Dendritic cell treated with granulocyte-macrophage colony-stimulating factor and Interleukin-4, amounts not matched to agents 40 ng/mL and 50 ng/mL, for 4 days (primary cell): ENCODE results near the gene PCDHB5.
"Not testable (repeated sequence)": the region's sequence is repeated elsewhere in the genome, so short reads cannot be mapped to it uniquely, and the experiment has no call there.

Source experiments
- H3K27ac Mint-ChIP-seq: one replicate; pipeline ENCODE4 v1.8.0; 2022; ENCODE audit warnings: mild to moderate bottlenecking, mixed read lengths
- H3K27me3 Mint-ChIP-seq: one replicate; pipeline ENCODE4 v1.8.0; 2022; ENCODE audit warnings: mild to moderate bottlenecking, mixed read lengths
- H3K36me3 Mint-ChIP-seq: one replicate; pipeline ENCODE4 v1.8.0; 2022; ENCODE audit warnings: low read depth, mixed read lengths
- H3K4me1 Mint-ChIP-seq: one replicate; pipeline ENCODE4 v1.8.0; 2022; ENCODE audit warnings: low read depth, mixed read lengths
- H3K4me3 Mint-ChIP-seq: one replicate; pipeline ENCODE4 v1.8.0; 2022; ENCODE audit warnings: mild to moderate bottlenecking, moderate library complexity, mixed read lengths
- H3K9me3 Mint-ChIP-seq: one replicate; pipeline ENCODE4 v1.8.0; 2022; ENCODE audit warnings: mixed read lengths
- intact Hi-C: fragments of 100-400 bp; cut with micrococcal nuclease; formaldehyde crosslinking; loops from one replicate; pipeline ENCODE4 v1.15.0; 2022

PCDHB5 gene

GRCh38 chr5:141135030-141135717, at the start of gene PCDHB5:
Gene PCDHB5 (plus strand): TSS chr5:141135206. CDS start chr5:141135435, 229 bp downstream.
- H3K9me3 Mint-ChIP-seq, result peaks cover 47% of the 10 kb centered on the region
- no peak within 1 kb of the TSS for H3K27ac Mint-ChIP-seq
- intact Hi-C loops, result no loop called here
- H3K27me3 Mint-ChIP-seq, result peaks cover 16% of the 10 kb centered on the region
- no peaks in the 10 kb centered on the region for H3K4me1 Mint-ChIP-seq
- H3K36me3 Mint-ChIP-seq, result no peaks in the 10 kb centered on the region
- no peak within 1 kb of the TSS for H3K4me3 Mint-ChIP-seq

DNA sequence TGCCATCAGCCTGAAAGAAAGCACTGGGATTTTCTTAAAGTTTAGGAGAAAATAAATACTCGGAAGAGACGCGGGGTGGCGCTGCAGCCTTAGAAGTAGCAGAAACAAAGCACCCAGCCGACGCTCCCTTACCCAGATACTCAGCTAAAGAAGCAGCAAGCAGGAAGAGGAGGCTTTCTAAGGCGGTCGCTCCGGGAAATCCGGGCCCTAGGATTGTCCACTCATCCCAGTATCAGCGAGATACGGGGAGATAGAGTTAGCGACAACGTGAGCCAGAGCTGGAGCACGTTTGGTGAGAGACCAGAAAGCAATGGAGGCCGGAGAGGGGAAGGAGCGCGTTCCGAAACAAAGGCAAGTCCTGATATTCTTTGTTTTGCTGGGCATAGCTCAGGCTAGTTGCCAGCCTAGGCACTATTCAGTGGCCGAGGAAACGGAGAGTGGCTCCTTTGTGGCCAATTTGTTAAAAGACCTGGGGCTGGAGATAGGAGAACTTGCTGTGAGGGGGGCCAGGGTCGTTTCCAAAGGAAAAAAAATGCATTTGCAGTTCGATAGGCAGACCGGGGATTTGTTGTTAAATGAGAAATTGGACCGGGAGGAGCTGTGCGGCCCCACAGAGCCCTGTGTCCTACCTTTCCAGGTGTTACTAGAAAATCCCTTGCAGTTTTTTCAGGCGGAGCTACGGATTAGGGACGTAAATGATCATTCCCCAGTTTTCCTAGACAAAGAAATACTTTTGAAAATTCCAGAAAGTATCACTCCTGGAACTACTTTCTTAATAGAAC, 40.3 kb upstream of the PCDHB5 start, which contains the start of gene PCDHB2:
TSS of gene PCDHB2 (plus strand) at position 135 of the 782 bp plus-strand sequence. CDS start at position 311, 176 bp downstream.
- H3K27ac Mint-ChIP-seq, result no peak within 1 kb of the TSS
- intact Hi-C loops, result no loop called here
- no peak within 1 kb of the TSS for H3K4me3 Mint-ChIP-seq
- H3K36me3 Mint-ChIP-seq, result no peaks in the 10 kb centered on the region
- H3K27me3 Mint-ChIP-seq, result peaks cover 21% of the 10 kb centered on the region
- H3K4me1 Mint-ChIP-seq, result no peaks in the 10 kb centered on the region
- H3K9me3 Mint-ChIP-seq, result peaks cover 50% of the 10 kb centered on the region

DNA sequence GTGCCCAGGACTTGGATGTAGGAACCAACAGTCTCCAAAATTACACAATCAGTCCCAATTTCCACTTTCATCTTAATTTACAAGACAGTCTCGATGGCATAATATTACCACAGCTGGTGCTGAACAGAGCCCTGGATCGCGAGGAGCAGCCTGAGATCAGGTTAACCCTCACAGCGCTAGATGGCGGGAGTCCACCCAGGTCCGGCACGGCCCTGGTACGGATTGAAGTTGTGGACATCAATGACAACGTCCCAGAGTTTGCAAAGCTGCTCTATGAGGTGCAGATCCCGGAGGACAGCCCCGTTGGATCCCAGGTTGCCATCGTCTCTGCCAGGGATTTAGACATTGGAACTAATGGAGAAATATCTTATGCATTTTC, 39.8 kb upstream of the PCDHB5 start:
- intact Hi-C loops, result no loop called here
- no peak overlapping the region for H3K4me3 Mint-ChIP-seq
- no peak overlapping the region for H3K27ac Mint-ChIP-seq
- H3K27me3 Mint-ChIP-seq, result peaks cover 21% of the 10 kb centered on the region
- peaks cover 56% of the 10 kb centered on the region for H3K9me3 Mint-ChIP-seq
- no peaks in the 10 kb centered on the region for H3K4me1 Mint-ChIP-seq
- no peaks in the 10 kb centered on the region for H3K36me3 Mint-ChIP-seq

DNA sequence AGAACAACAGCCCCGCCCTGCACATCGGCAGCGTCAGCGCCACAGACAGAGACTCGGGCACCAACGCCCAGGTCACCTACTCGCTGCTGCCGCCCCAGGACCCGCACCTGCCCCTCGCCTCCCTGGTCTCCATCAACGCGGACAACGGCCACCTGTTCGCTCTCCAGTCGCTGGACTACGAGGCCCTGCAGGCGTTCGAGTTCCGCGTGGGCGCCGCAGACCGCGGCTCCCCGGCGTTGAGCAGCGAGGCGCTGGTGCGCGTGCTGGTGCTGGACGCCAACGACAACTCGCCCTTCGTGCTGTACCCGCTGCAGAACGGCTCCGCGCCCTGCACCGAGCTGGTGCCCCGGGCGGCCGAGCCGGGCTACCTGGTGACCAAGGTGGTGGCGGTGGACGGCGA, 38.8 kb upstream of the PCDHB5 start:
- intact Hi-C loops, H3K4me1 Mint-ChIP-seq, H3K36me3 Mint-ChIP-seq, H3K4me3 Mint-ChIP-seq, H3K27ac Mint-ChIP-seq: not testable (repeated sequence)
- Mint-ChIP-seq H3K27me3 (peaks cover 21% of the 10 kb centered on the region), H3K9me3 (peaks cover 66% of the 10 kb centered on the region)

GRCh38 chr5:141096586-141096985, 38.4 kb upstream of the PCDHB5 start:
- intact Hi-C loops, H3K36me3 Mint-ChIP-seq, H3K27ac Mint-ChIP-seq, H3K4me3 Mint-ChIP-seq, H3K4me1 Mint-ChIP-seq: not testable (repeated sequence)
- peaks cover 21% of the 10 kb centered on the region for H3K27me3 Mint-ChIP-seq
- H3K9me3 Mint-ChIP-seq, result peaks cover 70% of the 10 kb centered on the region

DNA sequence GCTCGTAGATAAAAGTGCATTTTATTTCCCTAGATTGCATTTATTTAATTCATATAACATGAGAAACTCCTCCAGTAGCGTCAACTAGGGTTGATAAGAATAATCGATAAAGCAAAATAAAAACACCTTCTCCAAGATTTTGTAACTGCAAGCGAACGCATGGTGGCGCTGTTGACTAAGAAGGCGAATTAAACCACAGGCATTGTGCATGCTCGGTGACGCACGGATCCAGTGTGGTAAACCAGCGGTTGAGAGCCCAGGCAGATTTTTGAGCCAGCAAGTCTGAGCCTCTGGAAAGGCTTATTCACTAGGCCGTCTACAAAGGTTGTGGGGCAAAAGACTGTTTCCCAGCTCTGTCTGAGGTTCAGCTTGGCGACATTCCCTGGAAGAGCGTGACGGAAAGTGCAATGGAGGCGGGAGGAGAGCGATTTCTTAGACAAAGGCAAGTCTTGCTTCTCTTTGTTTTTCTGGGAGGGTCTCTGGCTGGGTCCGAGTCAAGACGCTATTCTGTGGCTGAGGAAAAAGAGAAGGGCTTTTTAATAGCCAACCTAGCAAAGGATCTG, 34.7 kb upstream of the PCDHB5 start, which contains the start of gene PCDHB3:
TSS of gene PCDHB3 (plus strand) at position 231 of the 563 bp plus-strand sequence. CDS start at position 408, 177 bp downstream.
- Mint-ChIP-seq H3K36me3 (no peaks in the 10 kb centered on the region), H3K9me3 (peaks cover 44% of the 10 kb centered on the region), H3K27ac (no peak within 1 kb of the TSS), H3K4me1 (no peaks in the 10 kb centered on the region), H3K4me3 (no peak within 1 kb of the TSS), H3K27me3 (peaks cover 10% of the 10 kb centered on the region)
- intact Hi-C loops, result no loop called here

DNA sequence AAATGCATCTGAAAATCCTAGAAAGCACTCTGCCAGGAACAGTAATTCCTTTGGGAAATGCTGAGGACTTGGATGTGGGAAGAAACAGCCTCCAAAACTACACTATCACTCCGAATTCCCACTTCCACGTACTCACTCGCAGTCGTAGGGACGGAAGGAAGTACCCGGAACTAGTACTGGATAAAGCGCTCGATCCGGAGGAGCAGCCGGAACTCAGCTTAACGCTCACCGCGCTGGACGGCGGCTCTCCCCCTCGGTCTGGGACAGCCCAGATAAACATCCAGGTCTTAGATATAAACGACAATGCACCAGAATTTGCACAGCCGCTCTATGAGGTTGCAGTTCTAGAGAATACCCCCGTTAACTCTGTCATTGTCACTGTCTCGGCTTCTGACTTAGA, 33.9 kb upstream of the PCDHB5 start:
- H3K27me3 Mint-ChIP-seq, result peaks cover 6% of the 10 kb centered on the region
- H3K27ac Mint-ChIP-seq, result no peak overlapping the region
- H3K4me1 Mint-ChIP-seq, result no peaks in the 10 kb centered on the region
- H3K4me3 Mint-ChIP-seq, result no peak overlapping the region
- H3K36me3 Mint-ChIP-seq, result no peaks in the 10 kb centered on the region
- peaks cover 37% of the 10 kb centered on the region for H3K9me3 Mint-ChIP-seq
- intact Hi-C loops, result no loop called here

- H3K4me3 Mint-ChIP-seq, H3K27me3 Mint-ChIP-seq, H3K27ac Mint-ChIP-seq, H3K36me3 Mint-ChIP-seq, H3K4me1 Mint-ChIP-seq, intact Hi-C loops: not testable (repeated sequence)
- H3K9me3 Mint-ChIP-seq, result peaks cover 37% of the 10 kb centered on the region
Observed at GRCh38 chr5:141102070-141102469, 32.9 kb upstream of the PCDHB5 start.

- H3K27ac Mint-ChIP-seq, H3K4me1 Mint-ChIP-seq, intact Hi-C loops, H3K27me3 Mint-ChIP-seq, H3K36me3 Mint-ChIP-seq, H3K4me3 Mint-ChIP-seq: not testable (repeated sequence)
- peaks cover 41% of the 10 kb centered on the region for H3K9me3 Mint-ChIP-seq
Observed at GRCh38 chr5:141102471-141102870, 32.5 kb upstream of the PCDHB5 start.

DNA sequence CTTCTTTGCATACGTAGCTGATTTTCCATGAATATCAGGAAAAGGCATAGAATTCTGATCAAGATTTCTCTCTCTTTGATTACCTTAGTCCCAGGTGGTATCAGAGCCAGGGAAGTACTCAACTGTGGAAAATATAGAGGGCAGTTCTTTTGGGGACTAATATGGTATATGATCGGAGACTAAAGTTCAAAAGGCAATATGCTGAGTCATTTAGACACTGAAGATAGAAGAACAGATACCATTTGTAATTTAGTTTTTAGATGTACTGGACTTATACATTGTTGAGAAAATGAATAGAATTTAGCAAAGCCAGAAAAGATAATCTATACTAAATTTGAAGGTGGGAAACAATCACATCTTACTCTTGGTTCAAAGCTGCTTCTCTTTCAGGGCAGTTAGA, 29.7 kb upstream of the PCDHB5 start:
- no peaks in the 10 kb centered on the region for H3K4me1 Mint-ChIP-seq
- no peak overlapping the region for H3K4me3 Mint-ChIP-seq
- H3K9me3 Mint-ChIP-seq, result peaks cover 48% of the 10 kb centered on the region
- H3K27me3 Mint-ChIP-seq, result peaks cover 2% of the 10 kb centered on the region
- intact Hi-C loops, result no loop called here
- no peak overlapping the region for H3K27ac Mint-ChIP-seq
- no peaks in the 10 kb centered on the region for H3K36me3 Mint-ChIP-seq

GRCh38 chr5:141119250-141119649, 15.8 kb upstream of the PCDHB5 start:
- Mint-ChIP-seq H3K9me3 (peaks cover 52% of the 10 kb centered on the region), H3K27ac (no peak overlapping the region), H3K36me3 (no peaks in the 10 kb centered on the region), H3K27me3 (peaks cover 9% of the 10 kb centered on the region), H3K4me3 (no peak overlapping the region), H3K4me1 (no peaks in the 10 kb centered on the region)
- intact Hi-C loops, result no loop called here

- no peaks in the 10 kb centered on the region for H3K36me3 Mint-ChIP-seq
- H3K9me3 Mint-ChIP-seq, result peaks cover 29% of the 10 kb centered on the region
- H3K4me1 Mint-ChIP-seq, result no peaks in the 10 kb centered on the region
- intact Hi-C loops, result no loop called here
- H3K4me3 Mint-ChIP-seq, result no peak within 1 kb of the TSS
- H3K27ac Mint-ChIP-seq, result no peak within 1 kb of the TSS
- peaks cover 9% of the 10 kb centered on the region for H3K27me3 Mint-ChIP-seq
Observed at GRCh38 chr5:141121563-141121962, 13.4 kb upstream of the PCDHB5 start, which contains the start of gene PCDHB4. Gene PCDHB4 (plus strand): TSS chr5:141121818. CDS start chr5:141121999, 181 bp downstream.

DNA sequence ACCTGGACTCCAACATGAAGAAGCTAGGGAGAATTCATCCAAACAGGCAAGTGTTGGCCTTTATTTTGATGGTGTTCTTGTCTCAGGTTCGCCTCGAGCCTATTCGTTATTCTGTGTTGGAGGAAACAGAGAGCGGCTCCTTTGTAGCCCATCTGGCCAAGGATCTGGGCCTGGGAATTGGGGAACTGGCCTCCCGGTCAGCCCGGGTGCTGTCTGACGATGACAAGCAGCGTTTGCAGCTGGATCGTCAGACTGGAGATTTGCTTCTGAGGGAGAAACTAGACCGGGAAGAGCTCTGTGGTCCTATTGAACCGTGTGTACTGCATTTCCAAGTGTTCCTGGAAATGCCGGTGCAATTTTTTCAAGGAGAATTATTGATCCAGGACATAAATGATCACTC, 13.0 kb upstream of the PCDHB5 start:
- Mint-ChIP-seq H3K4me3 (no peak overlapping the region), H3K36me3 (no peaks in the 10 kb centered on the region), H3K27ac (no peak overlapping the region), H3K4me1 (no peaks in the 10 kb centered on the region), H3K27me3 (peaks cover 9% of the 10 kb centered on the region), H3K9me3 (peaks cover 25% of the 10 kb centered on the region)
- intact Hi-C loops, result no loop called here
